ENCODE results near the gene SP2.

- TF ChIP-seq CTCF (conservative IDR thresholded peaks at IDR 0.05; ENCODE audit: low read length): peak; percentile 96
- no peak for TF ChIP-seq EZH2phosphoT487 (IDR thresholded peaks at IDR 0.05; ENCODE audit: borderline replicate concordance, low read depth, low read length)
Observed at GRCh38 chr17:47946929-47947397, 50.9 kb downstream of the SP2 start.
